Stimulated activated effector memory CD8-positive, alpha-beta T cell treated with anti-CD3 and anti-CD28 coated beads, Interleukin-12 subunit alpha, Interleukin-12 subunit beta, amount 100 ng/mL, for 72 hours (primary cell): ENCODE measurements around the gene TCEA2.

Experiments used
- ATAC-seq: fragments of 150-1000 bp; cut with Tn5 transposase; 2 replicates; pipeline ENCODE4 v1.10.0; 2021
- DNase-seq, 2 donors: peaks; one replicate each; pipeline ENCODE4 v3.0.0; 2021 to 2022; ENCODE audit warnings: low spot score in 2 of 2
- H3K27ac Mint-ChIP-seq: one replicate; pipeline ENCODE4 v1.8.0; 2022; ENCODE audit warnings: mild to moderate bottlenecking, mixed read lengths
- H3K36me3 Mint-ChIP-seq: one replicate; pipeline ENCODE4 v1.8.0; 2022; ENCODE audit warnings: mild to moderate bottlenecking, mixed read lengths
- H3K4me1 Mint-ChIP-seq: one replicate; pipeline ENCODE4 v1.8.0; 2022; ENCODE audit warnings: mixed read lengths
- H3K4me3 Mint-ChIP-seq: one replicate; pipeline ENCODE4 v1.8.0; 2022; ENCODE audit warnings: mild to moderate bottlenecking, mixed read lengths
- H3K9me3 Mint-ChIP-seq: one replicate; pipeline ENCODE4 v1.8.0; 2022; ENCODE audit warnings: mixed read lengths

TCEA2 gene

DNA sequence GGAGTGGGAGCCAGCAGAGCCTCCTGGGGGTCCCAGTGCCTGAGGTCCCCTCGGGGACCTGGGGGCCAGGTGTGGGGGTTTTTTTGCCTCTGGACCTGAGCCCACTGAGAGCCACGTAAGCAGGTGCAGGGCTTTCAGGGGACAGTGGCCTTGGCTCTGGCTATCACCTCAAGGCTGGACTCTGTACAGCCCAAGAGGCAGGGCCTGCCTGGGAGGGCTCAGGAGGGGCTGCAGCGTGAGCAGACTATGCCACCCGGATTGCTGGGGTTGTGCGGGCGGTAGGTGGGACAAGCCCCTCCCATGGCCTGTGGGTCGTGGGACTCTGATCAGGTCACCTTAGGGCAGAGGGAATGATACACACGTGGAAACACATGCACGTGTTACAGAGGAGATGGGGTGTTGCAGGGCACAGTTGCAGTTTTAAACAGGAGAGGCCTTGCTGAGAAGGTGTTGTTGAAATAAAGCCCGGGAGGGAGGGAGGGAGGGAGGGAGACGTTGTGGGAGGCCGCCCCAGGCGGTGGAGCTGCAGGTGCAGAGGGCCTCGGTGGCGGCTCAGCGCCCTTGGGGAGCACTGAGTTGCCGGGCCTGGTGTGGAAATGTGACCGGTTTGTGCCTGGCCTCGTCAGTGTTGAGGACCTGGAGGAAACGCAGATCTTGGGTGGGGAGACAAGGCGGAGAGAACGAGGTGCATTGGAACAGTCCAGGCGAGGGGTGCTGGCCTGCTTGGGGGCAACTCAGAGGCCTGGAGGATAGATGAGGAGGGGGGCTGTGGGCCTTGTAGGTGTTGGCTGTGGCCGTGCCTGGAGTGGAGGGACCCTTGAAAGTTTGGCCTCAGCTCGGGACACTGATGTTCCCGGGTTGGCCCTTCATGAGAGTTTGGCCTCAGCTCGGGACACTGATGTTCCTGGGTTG, 2.3 kb downstream of the TCEA2 start:
- Mint-ChIP-seq H3K36me3 (peaks cover 58% of the 10 kb centered on the region), H3K27ac (peak overlapping the region; percentile 92), H3K4me1 (peaks cover 58% of the 10 kb centered on the region), H3K4me3 (peak overlapping the region; percentile 82), H3K9me3 (no peaks in the 10 kb centered on the region)
- ATAC-seq (no peak), DNase-seq (no peak)

GRCh38 chr20:64065974-64066343, 3.0 kb downstream of the TCEA2 start:
- DNase-seq (peak; percentile 45 to 86), ATAC-seq (peak; percentile 80)
- peak overlapping the region; percentile 82 for H3K4me3 Mint-ChIP-seq
- H3K27ac Mint-ChIP-seq, result peak overlapping the region; percentile 91
- H3K36me3 Mint-ChIP-seq, result peaks cover 64% of the 10 kb centered on the region
- H3K9me3 Mint-ChIP-seq, result no peaks in the 10 kb centered on the region
- peaks cover 58% of the 10 kb centered on the region for H3K4me1 Mint-ChIP-seq

- Mint-ChIP-seq H3K36me3 (peaks cover 71% of the 10 kb centered on the region), H3K27ac (peak overlapping the region; percentile 79), H3K9me3 (no peaks in the 10 kb centered on the region), H3K4me3 (no peak overlapping the region), H3K4me1 (peaks cover 61% of the 10 kb centered on the region)
- DNase-seq (no peak), ATAC-seq (no peak)
Observed at GRCh38 chr20:64067005-64067632, 4.1 kb downstream of the TCEA2 start.

- no peak overlapping the region for H3K4me3 Mint-ChIP-seq
- ATAC-seq, result no peak
- H3K27ac Mint-ChIP-seq, result peak overlapping the region; percentile 79
- peaks cover 78% of the 10 kb centered on the region for H3K36me3 Mint-ChIP-seq
- peaks cover 61% of the 10 kb centered on the region for H3K4me1 Mint-ChIP-seq
- no peaks in the 10 kb centered on the region for H3K9me3 Mint-ChIP-seq
- DNase-seq, result no peak
Observed at GRCh38 chr20:64067733-64068307, 4.8 kb downstream of the TCEA2 start.

DNA sequence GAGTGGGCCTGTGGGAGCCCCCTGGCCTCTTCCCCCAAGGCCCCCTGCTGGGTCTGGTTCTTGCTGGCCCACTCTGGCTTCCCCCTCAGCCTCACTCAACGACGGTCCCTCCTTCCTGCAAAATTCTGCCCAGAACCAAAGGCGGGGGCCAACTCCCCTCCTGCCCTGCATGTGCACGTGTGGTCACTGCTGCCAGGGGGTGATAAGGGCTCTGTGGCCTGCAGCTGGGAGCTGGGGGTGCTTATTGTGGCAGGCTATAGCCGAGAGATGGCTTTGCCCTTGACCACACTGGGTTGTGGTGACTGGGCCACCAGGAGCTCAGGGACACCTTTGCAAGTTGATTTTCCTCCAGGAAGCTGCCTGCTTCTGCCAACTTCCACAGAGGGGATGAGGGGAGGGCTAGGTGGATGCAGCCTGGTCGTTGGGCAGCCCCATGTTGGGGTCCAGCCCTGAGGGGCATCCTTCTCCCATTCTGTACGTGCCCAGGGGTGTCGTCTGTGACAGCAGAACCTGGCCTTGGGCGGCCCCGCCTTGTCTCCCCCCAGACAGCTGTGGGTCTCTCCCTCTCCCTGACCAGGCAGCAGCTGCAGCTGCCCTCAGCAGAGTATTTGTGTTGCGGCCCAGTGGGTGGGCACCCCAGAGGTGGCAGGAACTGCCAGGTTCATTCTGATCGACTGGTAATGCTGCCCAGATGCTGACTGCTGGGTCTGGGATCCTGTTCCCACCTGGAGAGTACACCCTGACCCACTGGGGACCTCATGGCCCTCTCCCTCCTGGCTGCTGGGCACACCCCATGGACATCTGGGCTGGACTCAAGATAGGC, 5.6 kb downstream of the TCEA2 start:
- DNase-seq (no peak), ATAC-seq (no peak)
- H3K36me3 Mint-ChIP-seq, result peaks cover 78% of the 10 kb centered on the region
- no peaks in the 10 kb centered on the region for H3K9me3 Mint-ChIP-seq
- peak overlapping the region; percentile 79 for H3K27ac Mint-ChIP-seq
- peaks cover 60% of the 10 kb centered on the region for H3K4me1 Mint-ChIP-seq
- no peak overlapping the region for H3K4me3 Mint-ChIP-seq

DNA sequence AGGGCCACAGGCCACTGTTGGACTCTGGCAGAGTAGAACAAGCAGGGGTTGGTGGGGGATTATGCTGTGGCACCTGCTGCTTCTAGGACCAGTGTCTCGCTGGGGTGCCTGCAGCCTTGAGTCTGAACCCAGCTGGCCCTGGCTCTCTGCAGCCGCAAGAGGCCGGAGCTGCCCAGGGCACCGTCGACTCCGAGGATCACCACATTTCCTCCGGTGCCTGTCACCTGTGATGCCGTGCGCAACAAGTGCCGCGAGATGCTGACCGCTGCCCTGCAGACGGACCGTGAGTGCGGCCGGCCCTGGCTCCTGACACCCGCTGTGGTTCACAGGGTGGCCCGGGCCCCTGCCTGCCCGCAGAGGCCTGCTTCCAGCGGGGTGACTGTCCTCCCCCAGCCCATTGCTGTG, 6.2 kb downstream of the TCEA2 start:
- Mint-ChIP-seq H3K36me3 (peaks cover 78% of the 10 kb centered on the region), H3K4me1 (peaks cover 54% of the 10 kb centered on the region), H3K9me3 (no peaks in the 10 kb centered on the region), H3K4me3 (no peak overlapping the region), H3K27ac (peak overlapping the region; percentile 79)
- no peak for DNase-seq
- no peak for ATAC-seq

DNA sequence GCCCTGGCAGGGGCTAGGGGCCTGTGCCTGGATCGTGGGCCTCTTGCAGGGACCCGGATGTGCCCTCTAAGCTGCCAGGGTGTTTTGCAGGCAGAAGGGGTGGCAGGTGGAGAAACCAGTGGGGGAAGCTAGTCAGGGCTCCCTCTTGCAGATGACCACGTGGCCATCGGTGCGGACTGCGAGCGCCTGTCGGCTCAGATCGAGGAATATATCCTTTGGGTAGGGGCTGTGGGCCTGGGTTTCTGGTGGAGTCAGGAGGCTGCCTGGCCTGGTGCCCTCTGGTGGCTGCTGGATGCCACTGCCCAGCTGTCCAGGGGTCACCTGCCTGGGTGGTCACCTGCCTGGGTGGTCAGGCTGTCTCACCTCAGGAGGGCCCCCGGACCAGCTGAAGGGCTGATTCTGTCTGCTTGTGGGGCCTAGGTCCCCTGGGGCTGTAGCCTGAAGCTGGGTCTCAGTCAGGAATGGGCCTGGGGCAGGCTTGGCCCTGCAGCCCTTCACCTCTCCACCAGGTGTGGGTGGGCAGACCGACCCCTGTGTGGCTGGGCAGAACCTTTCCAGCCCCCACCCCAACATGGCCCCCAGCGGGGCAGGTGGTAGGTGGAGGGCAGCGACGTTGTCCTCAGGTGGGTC, 6.7 kb downstream of the TCEA2 start:
- Mint-ChIP-seq H3K36me3 (peaks cover 78% of the 10 kb centered on the region), H3K27ac (no peak overlapping the region), H3K4me1 (peaks cover 49% of the 10 kb centered on the region), H3K9me3 (no peaks in the 10 kb centered on the region), H3K4me3 (no peak overlapping the region)
- no peak for ATAC-seq
- no peak for DNase-seq

GRCh38 chr20:64070244-64070993, 7.4 kb downstream of the TCEA2 start:
- Mint-ChIP-seq H3K36me3 (peaks cover 77% of the 10 kb centered on the region), H3K9me3 (no peaks in the 10 kb centered on the region), H3K27ac (peak overlapping the region; percentile 68), H3K4me1 (peaks cover 42% of the 10 kb centered on the region), H3K4me3 (no peak overlapping the region)
- ATAC-seq (no peak), DNase-seq (no peak)

DNA sequence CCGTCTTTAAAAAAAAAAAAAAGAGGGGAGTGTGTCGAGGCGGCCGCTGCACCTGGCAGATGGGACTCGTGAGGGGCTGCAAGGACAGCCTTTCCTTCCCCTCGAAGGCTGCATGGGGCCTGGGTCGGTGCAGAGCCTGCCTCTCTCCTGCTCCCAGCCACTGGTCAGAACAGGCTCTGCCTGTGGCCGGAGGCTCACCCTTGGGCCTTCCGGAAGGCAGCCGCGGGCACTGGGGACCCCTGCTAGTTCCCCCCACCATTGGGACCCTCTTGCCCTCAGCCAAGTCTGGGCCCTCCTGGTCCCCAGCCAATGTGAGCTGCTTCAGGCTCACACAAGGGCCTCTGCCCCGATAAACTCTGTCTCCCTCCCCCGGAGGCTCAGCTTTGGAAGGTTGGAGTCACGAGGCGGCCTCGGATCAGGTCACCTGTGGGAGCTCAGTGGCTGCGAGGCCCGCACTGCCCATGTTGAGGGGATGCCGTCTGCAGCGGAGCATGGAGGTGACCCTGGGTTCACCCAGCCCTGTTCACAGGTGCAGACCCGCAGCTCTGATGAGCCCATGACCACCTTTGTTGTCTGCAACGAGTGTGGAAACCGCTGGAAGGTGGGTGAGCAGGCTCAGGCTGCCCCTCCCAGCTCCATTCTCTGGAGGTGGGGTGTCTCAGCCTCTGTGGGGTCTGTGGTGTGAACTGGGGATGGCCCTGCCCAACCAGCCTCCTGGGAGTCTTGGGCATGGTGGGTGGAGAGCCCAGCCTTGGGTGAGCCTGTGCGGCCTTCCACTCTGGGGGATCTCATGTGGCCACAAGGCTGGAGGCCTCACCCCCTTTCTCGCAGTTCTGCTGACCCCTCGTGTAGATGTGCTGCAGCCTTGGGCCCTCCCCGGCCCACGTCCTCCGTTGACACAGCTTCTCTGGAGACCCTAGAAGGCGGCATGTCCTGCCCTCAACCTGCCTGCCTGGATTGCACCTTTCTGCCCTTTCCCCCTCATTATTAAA, 8.6 kb downstream of the TCEA2 start:
- DNase-seq (no peak), ATAC-seq (no peak)
- Mint-ChIP-seq H3K27ac (peak overlapping the region; percentile 68), H3K4me1 (peaks cover 30% of the 10 kb centered on the region), H3K4me3 (no peak overlapping the region), H3K9me3 (no peaks in the 10 kb centered on the region), H3K36me3 (peaks cover 72% of the 10 kb centered on the region)

- ATAC-seq (no peak), DNase-seq (no peak)
- Mint-ChIP-seq H3K4me1 (peaks cover 29% of the 10 kb centered on the region), H3K9me3 (no peaks in the 10 kb centered on the region), H3K4me3 (no peak overlapping the region), H3K27ac (peak overlapping the region; percentile 68), H3K36me3 (peaks cover 62% of the 10 kb centered on the region)
Observed at GRCh38 chr20:64072498-64073063, 9.6 kb downstream of the TCEA2 start.

DNA sequence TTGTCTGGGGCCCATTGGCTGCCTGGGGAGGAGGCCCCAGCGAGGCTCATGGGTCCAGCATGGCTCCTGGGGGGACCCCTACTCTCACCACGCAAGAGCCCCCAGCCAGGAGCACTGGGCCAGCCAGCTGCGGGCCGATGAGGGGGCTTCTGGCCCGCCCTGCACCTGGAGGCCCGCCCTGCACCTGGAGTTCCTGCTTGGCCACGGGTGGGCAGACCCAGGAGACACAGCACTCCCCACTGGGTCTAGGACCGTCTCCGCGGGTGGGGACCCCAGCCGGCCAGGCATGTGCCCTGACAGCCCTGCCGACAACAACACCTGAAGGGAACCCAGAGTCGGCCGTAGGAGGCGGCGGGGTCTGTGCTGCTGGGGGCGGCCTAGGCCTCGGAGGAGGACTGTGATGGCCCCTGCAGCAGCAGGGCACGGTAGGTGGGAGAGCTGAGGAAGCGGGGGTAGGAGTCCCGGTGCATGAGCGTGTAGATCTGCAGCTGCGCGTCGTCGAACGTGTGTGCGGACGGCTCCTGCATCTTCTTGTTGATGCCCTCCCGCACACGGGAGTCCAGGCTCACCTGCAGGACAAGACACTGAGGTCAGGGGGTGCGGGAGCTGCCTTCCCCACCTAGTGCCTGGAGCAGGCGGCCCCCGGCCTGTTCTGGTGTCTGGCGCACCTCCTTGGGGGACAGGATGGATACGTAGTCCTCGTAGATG, 10.6 kb downstream of the TCEA2 start:
- H3K36me3 Mint-ChIP-seq, result peaks cover 57% of the 10 kb centered on the region

GRCh38 chr20:64074184-64074789, 11.3 kb downstream of the TCEA2 start:
- peaks cover 57% of the 10 kb centered on the region for H3K36me3 Mint-ChIP-seq
- no peaks in the 10 kb centered on the region for H3K9me3 Mint-ChIP-seq
- H3K27ac Mint-ChIP-seq, result no peak overlapping the region
- DNase-seq, result no peak
- H3K4me3 Mint-ChIP-seq, result no peak overlapping the region
- peaks cover 35% of the 10 kb centered on the region for H3K4me1 Mint-ChIP-seq
- ATAC-seq, result no peak

More for the DNA sequence above, 10.6 kb downstream of the TCEA2 start:
- Mint-ChIP-seq H3K27ac (no peak overlapping the region), H3K4me3 (no peak overlapping the region), H3K9me3 (no peaks in the 10 kb centered on the region), H3K4me1 (peaks cover 29% of the 10 kb centered on the region)
- no peak for DNase-seq
- ATAC-seq, result no peak
